IMR-90 (cell line): Measurements from ENCODE around the gene POU2AF1.

ENCODE experiments used
- BHLHE40 ChIP-seq: fragments of 150-350 bp; IDR thresholded peaks from 2 replicates; pipeline ENCODE4 v1.6.1; 2016; ENCODE audit warnings: mild to moderate bottlenecking, low read depth, low read length
- CEBPB ChIP-seq: IDR thresholded peaks from 2 replicates; pipeline ENCODE4 v1.6.1; 2012; ENCODE audit warnings: low read depth, low read length, improper control_type of control experiment
- CHD1 ChIP-seq: IDR thresholded peaks from 2 replicates; pipeline ENCODE4 v1.6.1; 2012; ENCODE audit warnings: low read depth, low read length, improper control_type of control experiment
- FOS ChIP-seq: fragments of 150-350 bp; IDR thresholded peaks from 2 replicates; pipeline ENCODE4 v1.6.1; 2016; ENCODE audit warnings: low read depth, low read length
- NFE2L2 ChIP-seq: fragments of 150-350 bp; IDR thresholded peaks from 2 replicates; pipeline ENCODE4 v1.6.1; 2016; ENCODE audit warnings: low read depth, mild to moderate bottlenecking, low read length
- POLR2A ChIP-seq: IDR thresholded peaks from 2 replicates; pipeline ENCODE4 v1.6.1; 2012; ENCODE audit warnings: mild to moderate bottlenecking, low read depth, low read length
- RAD21 ChIP-seq: IDR thresholded peaks from 2 replicates; pipeline ENCODE4 v1.6.1; 2012; ENCODE audit warnings: low read length, improper control_type of control experiment
- SMC3 ChIP-seq: fragments of 150-350 bp; IDR thresholded peaks from 2 replicates; pipeline ENCODE4 v1.6.1; 2016; ENCODE audit warnings: low read depth, mild to moderate bottlenecking, antibody characterized with exemption, low read length, moderate library complexity
- TF ChIP-seq, protein P1 (sequence below): conservative IDR thresholded peaks from 2 replicates; pipeline ENCODE4 v1.5.1; 2012; ENCODE audit warnings: mild to moderate bottlenecking, low read depth, low read length, improper control_type of control experiment
- TF ChIP-seq, protein P2 (sequence below): fragments of 150-350 bp; IDR thresholded peaks from 2 replicates; pipeline ENCODE4 v1.6.1; 2016; ENCODE audit warnings: low read depth, mild to moderate bottlenecking, low read length, moderate library complexity, borderline replicate concordance
- TF ChIP-seq, protein P3 (sequence below): fragments of 150-350 bp; IDR thresholded peaks from 2 replicates; pipeline ENCODE4 v1.6.1; 2017; ENCODE audit warnings: mild to moderate bottlenecking, antibody characterized with exemption, low read length, low read depth

DNA sequence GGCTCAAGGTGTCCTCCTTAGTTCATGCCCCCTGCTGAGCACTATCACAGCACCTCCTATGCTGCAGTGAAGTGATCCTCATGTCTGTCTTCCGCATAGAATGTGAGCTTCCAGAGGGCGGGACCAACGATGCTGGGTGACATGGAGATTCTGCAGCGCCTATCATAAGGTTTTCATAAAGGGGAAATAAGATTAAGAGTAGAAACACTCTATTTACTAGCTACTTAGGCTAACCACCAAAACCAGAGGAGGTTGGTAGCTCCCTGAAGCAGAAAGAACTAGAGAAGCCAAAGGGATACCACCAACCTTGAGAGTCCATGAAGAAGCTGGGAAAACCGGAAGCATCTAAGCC lies 39.3 kb upstream of the POU2AF1 start:
- TF ChIP-seq, protein P1, sequence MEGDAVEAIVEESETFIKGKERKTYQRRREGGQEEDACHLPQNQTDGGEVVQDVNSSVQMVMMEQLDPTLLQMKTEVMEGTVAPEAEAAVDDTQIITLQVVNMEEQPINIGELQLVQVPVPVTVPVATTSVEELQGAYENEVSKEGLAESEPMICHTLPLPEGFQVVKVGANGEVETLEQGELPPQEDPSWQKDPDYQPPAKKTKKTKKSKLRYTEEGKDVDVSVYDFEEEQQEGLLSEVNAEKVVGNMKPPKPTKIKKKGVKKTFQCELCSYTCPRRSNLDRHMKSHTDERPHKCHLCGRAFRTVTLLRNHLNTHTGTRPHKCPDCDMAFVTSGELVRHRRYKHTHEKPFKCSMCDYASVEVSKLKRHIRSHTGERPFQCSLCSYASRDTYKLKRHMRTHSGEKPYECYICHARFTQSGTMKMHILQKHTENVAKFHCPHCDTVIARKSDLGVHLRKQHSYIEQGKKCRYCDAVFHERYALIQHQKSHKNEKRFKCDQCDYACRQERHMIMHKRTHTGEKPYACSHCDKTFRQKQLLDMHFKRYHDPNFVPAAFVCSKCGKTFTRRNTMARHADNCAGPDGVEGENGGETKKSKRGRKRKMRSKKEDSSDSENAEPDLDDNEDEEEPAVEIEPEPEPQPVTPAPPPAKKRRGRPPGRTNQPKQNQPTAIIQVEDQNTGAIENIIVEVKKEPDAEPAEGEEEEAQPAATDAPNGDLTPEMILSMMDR, result no peak
- TF ChIP-seq CEBPB, result no peak
- no peak for TF ChIP-seq RAD21
- TF ChIP-seq, protein P2, sequence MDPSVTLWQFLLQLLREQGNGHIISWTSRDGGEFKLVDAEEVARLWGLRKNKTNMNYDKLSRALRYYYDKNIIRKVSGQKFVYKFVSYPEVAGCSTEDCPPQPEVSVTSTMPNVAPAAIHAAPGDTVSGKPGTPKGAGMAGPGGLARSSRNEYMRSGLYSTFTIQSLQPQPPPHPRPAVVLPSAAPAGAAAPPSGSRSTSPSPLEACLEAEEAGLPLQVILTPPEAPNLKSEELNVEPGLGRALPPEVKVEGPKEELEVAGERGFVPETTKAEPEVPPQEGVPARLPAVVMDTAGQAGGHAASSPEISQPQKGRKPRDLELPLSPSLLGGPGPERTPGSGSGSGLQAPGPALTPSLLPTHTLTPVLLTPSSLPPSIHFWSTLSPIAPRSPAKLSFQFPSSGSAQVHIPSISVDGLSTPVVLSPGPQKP, result no peak
- TF ChIP-seq POLR2A, result no peak
- TF ChIP-seq, protein P3, sequence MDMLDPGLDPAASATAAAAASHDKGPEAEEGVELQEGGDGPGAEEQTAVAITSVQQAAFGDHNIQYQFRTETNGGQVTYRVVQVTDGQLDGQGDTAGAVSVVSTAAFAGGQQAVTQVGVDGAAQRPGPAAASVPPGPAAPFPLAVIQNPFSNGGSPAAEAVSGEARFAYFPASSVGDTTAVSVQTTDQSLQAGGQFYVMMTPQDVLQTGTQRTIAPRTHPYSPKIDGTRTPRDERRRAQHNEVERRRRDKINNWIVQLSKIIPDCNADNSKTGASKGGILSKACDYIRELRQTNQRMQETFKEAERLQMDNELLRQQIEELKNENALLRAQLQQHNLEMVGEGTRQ, result no peak
- TF ChIP-seq FOS, result no peak
- no peak for TF ChIP-seq BHLHE40
- no peak for TF ChIP-seq SMC3
- TF ChIP-seq CHD1, result no peak
- no peak for TF ChIP-seq NFE2L2
